ENCODE measurements around the gene CLASP1. TPM values are rescaled to one million over a fixed set of nuclear protein-coding genes. Genes with fewer than 3 reads are reported as not detected.
"Not testable (repeated sequence)": the region's sequence is repeated elsewhere in the genome, so short reads cannot be mapped to it uniquely, and the experiment has no call there.

The CLASP1 gene
- total and polyA plus RNA-seq, 9 donors = 40.3 to 67.9 (median 51.7) TPM

GRCh38 chr2:121338281-121338680 lies 311.0 kb downstream of the CLASP1 start:
- DNase-seq = no peak

GRCh38 chr2:121336528-121337294 lies 312.6 kb downstream of the CLASP1 start:
- DNase-seq = no peak
- no peaks in the 10 kb centered on the region for H3K9me3 ChIP-seq (replicated peaks; ENCODE audit: control insufficient read depth, low read depth, low read length)
- WGBS (ENCODE audit: insufficient coverage) = 59% methylated on average over 10 of the region's 18 CpGs
- no peak overlapping the region for H3K27ac ChIP-seq (ENCODE audit: low read length)
- H3K36me3 ChIP-seq (ENCODE audit: control insufficient read depth, insufficient read depth, low read length) = peaks cover 35% of the 10 kb centered on the region
- peaks cover 10% of the 10 kb centered on the region for H3K4me1 ChIP-seq (ENCODE audit: control insufficient read depth, insufficient read depth, low read length)
- no peaks in the 10 kb centered on the region for H3K27me3 ChIP-seq (ENCODE audit: control insufficient read depth, insufficient read depth, low read length)
- H3K4me3 ChIP-seq (ENCODE audit: low read length) = no peak overlapping the region

More at GRCh38 chr2:121338281-121338680, 311.0 kb downstream of the CLASP1 start:
- Histone ChIP-seq H3K27ac (ENCODE audit: low read length) (no peak overlapping the region), H3K4me3 (ENCODE audit: low read length) (no peak overlapping the region), H3K4me1 (ENCODE audit: control insufficient read depth, insufficient read depth, low read length) (peaks cover 10% of the 10 kb centered on the region), H3K9me3 (replicated peaks; ENCODE audit: control insufficient read depth, low read depth, low read length) (no peaks in the 10 kb centered on the region), H3K36me3 (ENCODE audit: control insufficient read depth, insufficient read depth, low read length) (peaks cover 41% of the 10 kb centered on the region), H3K27me3 (ENCODE audit: control insufficient read depth, insufficient read depth, low read length) (no peaks in the 10 kb centered on the region)
- WGBS (ENCODE audit: insufficient coverage) = 82% methylated on average over 19 of the region's 20 CpGs

- no peak for DNase-seq
- no peak overlapping the region for H3K27ac ChIP-seq (ENCODE audit: low read length)
- 68% methylated on average over 18 of the region's 22 CpGs for WGBS (ENCODE audit: insufficient coverage)
- H3K4me1 ChIP-seq (ENCODE audit: control insufficient read depth, insufficient read depth, low read length) = peaks cover 10% of the 10 kb centered on the region
- no peak overlapping the region for H3K4me3 ChIP-seq (ENCODE audit: low read length)
- H3K9me3 ChIP-seq (replicated peaks; ENCODE audit: control insufficient read depth, low read depth, low read length) = no peaks in the 10 kb centered on the region
- H3K27me3 ChIP-seq (ENCODE audit: control insufficient read depth, insufficient read depth, low read length) = no peaks in the 10 kb centered on the region
- peaks cover 28% of the 10 kb centered on the region for H3K36me3 ChIP-seq (ENCODE audit: control insufficient read depth, insufficient read depth, low read length)
Measured at GRCh38 chr2:121335294-121336290, 313.7 kb downstream of the CLASP1 start.

GRCh38 chr2:121334581-121335293 lies 314.5 kb downstream of the CLASP1 start:
- 58% methylated on average over 2 of the region's 14 CpGs for WGBS (ENCODE audit: insufficient coverage)
- Histone ChIP-seq H3K27ac (ENCODE audit: low read length) (no peak overlapping the region), H3K4me3 (ENCODE audit: low read length) (no peak overlapping the region), H3K36me3 (ENCODE audit: control insufficient read depth, insufficient read depth, low read length) (peaks cover 20% of the 10 kb centered on the region), H3K4me1 (ENCODE audit: control insufficient read depth, insufficient read depth, low read length) (peaks cover 10% of the 10 kb centered on the region), H3K27me3 (ENCODE audit: control insufficient read depth, insufficient read depth, low read length) (no peaks in the 10 kb centered on the region), H3K9me3 (replicated peaks; ENCODE audit: control insufficient read depth, low read depth, low read length) (no peaks in the 10 kb centered on the region)
- DNase-seq = no peak

GRCh38 chr2:121333834-121334558 lies 315.3 kb downstream of the CLASP1 start:
- Histone ChIP-seq H3K27ac (ENCODE audit: low read length) (no peak overlapping the region), H3K4me1 (ENCODE audit: control insufficient read depth, insufficient read depth, low read length) (peaks cover 10% of the 10 kb centered on the region), H3K9me3 (replicated peaks; ENCODE audit: control insufficient read depth, low read depth, low read length) (no peaks in the 10 kb centered on the region), H3K4me3 (ENCODE audit: low read length) (no peak overlapping the region), H3K36me3 (ENCODE audit: control insufficient read depth, insufficient read depth, low read length) (peaks cover 16% of the 10 kb centered on the region), H3K27me3 (ENCODE audit: control insufficient read depth, insufficient read depth, low read length) (no peaks in the 10 kb centered on the region)
- 24% methylated on average over 11 of the region's 12 CpGs for WGBS (ENCODE audit: insufficient coverage)
- peak; percentile 30 for DNase-seq

GRCh38 chr2:121333231-121333630 lies 316.0 kb downstream of the CLASP1 start:
- DNase-seq = no peak
- Histone ChIP-seq H3K4me1 (ENCODE audit: control insufficient read depth, insufficient read depth, low read length) (peaks cover 10% of the 10 kb centered on the region), H3K4me3 (ENCODE audit: low read length) (no peak overlapping the region), H3K27ac (ENCODE audit: low read length) (no peak overlapping the region), H3K9me3 (replicated peaks; ENCODE audit: control insufficient read depth, low read depth, low read length) (no peaks in the 10 kb centered on the region), H3K36me3 (ENCODE audit: control insufficient read depth, insufficient read depth, low read length) (peaks cover 9% of the 10 kb centered on the region), H3K27me3 (ENCODE audit: control insufficient read depth, insufficient read depth, low read length) (no peaks in the 10 kb centered on the region)
- 72% methylated on average over 9 of the region's 17 CpGs for WGBS (ENCODE audit: insufficient coverage)

- H3K4me3 ChIP-seq (ENCODE audit: low read length); H3K9me3 ChIP-seq (replicated peaks; ENCODE audit: control insufficient read depth, low read depth, low read length); H3K27ac ChIP-seq (ENCODE audit: low read length); H3K27me3 ChIP-seq (ENCODE audit: control insufficient read depth, insufficient read depth, low read length); DNase-seq; H3K36me3 ChIP-seq (ENCODE audit: control insufficient read depth, insufficient read depth, low read length): not testable (repeated sequence)
- H3K4me1 ChIP-seq (ENCODE audit: control insufficient read depth, insufficient read depth, low read length) = peaks cover 10% of the 10 kb centered on the region
- 83% methylated on average over 8 of the region's 8 CpGs for WGBS (ENCODE audit: insufficient coverage)
Measured at GRCh38 chr2:121331324-121331723, 317.9 kb downstream of the CLASP1 start.

GRCh38 chr2:121330921-121331320 lies 318.3 kb downstream of the CLASP1 start:
- H3K27me3 ChIP-seq (ENCODE audit: control insufficient read depth, insufficient read depth, low read length) = no peaks in the 10 kb centered on the region
- 82% methylated on average over 5 of the region's 15 CpGs for WGBS (ENCODE audit: insufficient coverage)
- no peak overlapping the region for H3K4me3 ChIP-seq (ENCODE audit: low read length)
- H3K9me3 ChIP-seq (replicated peaks; ENCODE audit: control insufficient read depth, low read depth, low read length) = no peaks in the 10 kb centered on the region
- no peak overlapping the region for H3K27ac ChIP-seq (ENCODE audit: low read length)
- H3K4me1 ChIP-seq (ENCODE audit: control insufficient read depth, insufficient read depth, low read length) = peaks cover 10% of the 10 kb centered on the region
- no peak for DNase-seq
- H3K36me3 ChIP-seq (ENCODE audit: control insufficient read depth, insufficient read depth, low read length) = no peaks in the 10 kb centered on the region

- H3K4me3 ChIP-seq (ENCODE audit: low read length) = no peak overlapping the region
- H3K36me3 ChIP-seq (ENCODE audit: control insufficient read depth, insufficient read depth, low read length) = no peaks in the 10 kb centered on the region
- no peak overlapping the region for H3K27ac ChIP-seq (ENCODE audit: low read length)
- H3K9me3 ChIP-seq (replicated peaks; ENCODE audit: control insufficient read depth, low read depth, low read length) = no peaks in the 10 kb centered on the region
- H3K27me3 ChIP-seq (ENCODE audit: control insufficient read depth, insufficient read depth, low read length) = no peaks in the 10 kb centered on the region
- DNase-seq = no peak
- peaks cover 7% of the 10 kb centered on the region for H3K4me1 ChIP-seq (ENCODE audit: control insufficient read depth, insufficient read depth, low read length)
- WGBS (ENCODE audit: insufficient coverage) = 84% methylated on average over 5 of the region's 6 CpGs
Measured at GRCh38 chr2:121329786-121330185, 319.5 kb downstream of the CLASP1 start.

All from muscle of leg (tissue), 11 donors.